Mesenchymal stem cell (in vitro differentiated cells and primary cell): ENCODE measurements around the gene RNASE13.
"Not testable (repeated sequence)": the region's sequence is repeated elsewhere in the genome, so short reads cannot be mapped to it uniquely, and the experiment has no call there.

ENCODE experiments used
- DNase-seq: peaks from one replicate; pipeline ENCODE4 v3.0.0-alpha.2; 2013
- H2AFZ ChIP-seq: one replicate; pipeline ENCODE4 v1.6.1; 2013; ENCODE audit warnings: low read depth, mild to moderate bottlenecking, control low read depth, inconsistent platforms, low read length, moderate library complexity
- H2AK5ac ChIP-seq: 2 replicates; pipeline ENCODE4 v1.6.1; 2013; ENCODE audit warnings: low read length, moderate library complexity, mild to moderate bottlenecking, inconsistent platforms; ENCODE audit not compliant: severe bottlenecking
- H2BK120ac ChIP-seq: one replicate; pipeline ENCODE4 v1.6.1; 2013; ENCODE audit warnings: low read depth, mild to moderate bottlenecking, inconsistent platforms, low read length, moderate library complexity
- H2BK12ac ChIP-seq, 2 experiments: one replicate each; pipeline ENCODE4 v1.6.1; 2013; ENCODE audit warnings: inconsistent platforms in 2 of 2, low read length in 2 of 2, mild to moderate bottlenecking in 2 of 2, moderate library complexity in 2 of 2, control low read depth in 1 of 2
- H2BK15ac ChIP-seq: one replicate; pipeline ENCODE4 v1.6.1; 2013; ENCODE audit warnings: mild to moderate bottlenecking, low read depth, inconsistent platforms; ENCODE audit not compliant: poor library complexity, severe bottlenecking
- H2BK5ac ChIP-seq: 2 replicates; pipeline ENCODE4 v1.6.1; 2013; ENCODE audit warnings: low read depth, mild to moderate bottlenecking, low read length, control low read depth, inconsistent platforms; ENCODE audit not compliant: poor library complexity, severe bottlenecking
- H3K14ac ChIP-seq, 2 experiments: one replicate each; pipeline ENCODE4 v1.6.1; 2013; ENCODE audit warnings: inconsistent platforms in 2 of 2, low read length in 2 of 2, control low read depth in 1 of 2, mild to moderate bottlenecking in 1 of 2, moderate library complexity in 1 of 2
- H3K18ac ChIP-seq, 2 experiments: one replicate each; pipeline ENCODE4 v1.6.1; 2013; ENCODE audit warnings: inconsistent platforms in 2 of 2, low read length in 2 of 2, control low read depth in 1 of 2, low read depth in 1 of 2, mild to moderate bottlenecking in 1 of 2
- H3K23ac ChIP-seq, 2 experiments: one replicate each; pipeline ENCODE4 v1.6.1; 2013; ENCODE audit warnings: inconsistent platforms in 2 of 2, low read length in 2 of 2, mild to moderate bottlenecking in 2 of 2, moderate library complexity in 2 of 2, control low read depth in 1 of 2
- H3K27ac ChIP-seq: 2 replicates; pipeline ENCODE4 v1.5.1; 2013; ENCODE audit warnings: mild to moderate bottlenecking, moderate library complexity, low read length, control low read depth, inconsistent platforms; ENCODE audit not compliant: poor library complexity, severe bottlenecking
- H3K27me3 ChIP-seq, 2 experiments: 2 replicates each; pipeline versions ENCODE4 v1.6.1 to v1.7.0; 2013; ENCODE audit warnings: low read length in 2 of 2, mild to moderate bottlenecking in 2 of 2, moderate library complexity in 2 of 2, control low read depth in 1 of 2, inconsistent platforms in 1 of 2; ENCODE audit not compliant: control insufficient read depth in 1 of 2, insufficient read depth in 1 of 2
- H3K36me3 ChIP-seq, 2 experiments: 2 replicates each; pipeline versions ENCODE4 v1.6.1 to v1.7.0; 2013; ENCODE audit warnings: low read length in 2 of 2, control low read depth in 1 of 2, inconsistent platforms in 1 of 2, low read depth in 1 of 2, mild to moderate bottlenecking in 1 of 2; ENCODE audit not compliant: insufficient read depth in 2 of 2, control insufficient read depth in 1 of 2
- H3K4ac ChIP-seq, 2 experiments: one replicate each; pipeline ENCODE4 v1.6.1; 2013; ENCODE audit warnings: inconsistent platforms in 2 of 2, low read length in 2 of 2, mild to moderate bottlenecking in 2 of 2, moderate library complexity in 2 of 2, control low read depth in 1 of 2, low read depth in 1 of 2
- H3K4me1 ChIP-seq: 2 replicates; pipeline ENCODE4 v1.6.1; 2013; ENCODE audit warnings: low read depth, low read length, control low read depth; ENCODE audit not compliant: control insufficient read depth, insufficient read depth
- H3K4me2 ChIP-seq: 2 replicates; pipeline ENCODE4 v1.6.1; 2013; ENCODE audit warnings: low read length, mild to moderate bottlenecking, inconsistent platforms; ENCODE audit not compliant: poor library complexity, severe bottlenecking
- H3K4me3 ChIP-seq, 2 experiments: 2 replicates each; pipeline versions ENCODE4 v1.5.1 to v1.7.0; 2013; ENCODE audit warnings: low read length in 2 of 2, mild to moderate bottlenecking in 2 of 2, control low read depth in 1 of 2, low read depth in 1 of 2; ENCODE audit not compliant: insufficient read depth in 1 of 2
- H3K79me1 ChIP-seq: replicated peaks from 2 replicates; pipeline ENCODE4 v1.6.1; 2013; ENCODE audit warnings: mild to moderate bottlenecking, control low read depth, low read length, inconsistent platforms; ENCODE audit not compliant: poor library complexity, severe bottlenecking
- H3K9ac ChIP-seq: 2 replicates; pipeline ENCODE4 v1.7.0; 2013; ENCODE audit warnings: mild to moderate bottlenecking, low read length, moderate library complexity
- H3K9me3 ChIP-seq: 2 replicates; pipeline ENCODE4 v1.7.0; 2013; ENCODE audit warnings: mild to moderate bottlenecking, low read length; ENCODE audit not compliant: control insufficient read depth
- H4K8ac ChIP-seq: one replicate; pipeline ENCODE4 v1.6.1; 2013; ENCODE audit warnings: inconsistent platforms, mild to moderate bottlenecking, low read length, moderate library complexity
- H4K91ac ChIP-seq: one replicate; pipeline ENCODE4 v1.6.1; 2013; ENCODE audit warnings: mild to moderate bottlenecking, low read length, inconsistent platforms
- whole genome bisulfite sequencing: methylation state at CpG from one replicate; pipeline ENCODE4 v1.1.7; 2013; ENCODE audit warnings: mixed read lengths; 5-methylcytosine and 5-hydroxymethylcytosine counted together

The RNASE13 gene

DNA sequence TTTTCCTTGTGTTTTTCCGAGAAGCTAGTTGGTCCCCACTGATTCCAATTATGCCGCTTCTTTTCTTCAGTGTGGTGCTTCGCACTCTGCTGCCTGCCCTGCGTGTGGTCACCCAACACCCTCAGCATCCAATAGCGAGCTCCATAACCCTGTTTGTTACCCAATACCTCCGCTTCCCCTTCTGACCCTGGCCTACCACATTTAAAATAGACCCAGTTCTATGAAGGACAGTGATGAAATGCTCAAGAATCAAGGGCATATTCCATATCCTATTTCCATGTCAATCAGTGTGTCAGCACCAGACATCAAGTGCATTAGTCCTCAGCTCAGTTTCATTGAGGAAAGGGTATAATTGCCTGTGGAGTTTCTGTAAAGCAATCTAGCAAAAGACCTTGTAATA is 19.3 kb downstream of the RNASE13 start:
- Histone ChIP-seq H2AK5ac (no peak overlapping the region), H3K18ac (no peak overlapping the region), H4K8ac (no peak overlapping the region), H2BK120ac (no peak overlapping the region), H2AFZ (no peak overlapping the region), H3K14ac (no peak overlapping the region), H2BK12ac (no peak overlapping the region), H3K4ac (no peak overlapping the region), H3K9ac (no peak overlapping the region), H3K36me3 (no peaks in the 10 kb centered on the region), H3K4me1 (peaks cover 3% of the 10 kb centered on the region), H4K91ac (no peak overlapping the region), H3K9me3 (no peaks in the 10 kb centered on the region), H3K27ac (no peak overlapping the region), H3K4me3 (no peak overlapping the region), H3K23ac (no peak overlapping the region), H3K4me2 (no peak overlapping the region), H3K79me1 (no peaks in the 10 kb centered on the region), H3K27me3 (peaks cover 25 to 52% of the 10 kb centered on the region in 2 experiments), H2BK5ac (no peak overlapping the region), H2BK15ac (no peak overlapping the region)
- DNase-seq = no peak
- 86% methylated on average over 6 of the region's 6 CpGs for WGBS

DNA sequence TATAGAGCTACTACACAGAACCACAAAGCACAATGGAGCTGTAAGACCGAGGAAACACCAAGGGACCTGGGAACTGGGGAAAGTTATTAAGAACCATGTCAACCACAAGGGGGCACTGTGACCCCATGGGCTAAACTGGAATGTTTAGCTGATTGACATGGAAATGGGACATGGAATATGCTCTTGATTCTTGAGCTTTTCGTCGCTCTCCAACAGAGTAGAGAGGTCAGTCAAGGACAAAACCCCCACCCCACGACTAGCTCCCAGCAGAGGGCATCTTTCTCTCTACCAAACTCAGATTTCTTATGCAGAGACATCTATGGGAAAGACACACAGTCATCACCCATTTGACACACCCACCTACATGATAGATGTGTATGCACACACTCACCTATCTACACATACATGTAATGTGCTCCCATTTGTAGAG is 19.8 kb downstream of the RNASE13 start:
- 5% methylated on average over 4 of the region's 4 CpGs for WGBS
- Histone ChIP-seq H4K8ac (no peak overlapping the region), H4K91ac (no peak overlapping the region), H2BK5ac (no peak overlapping the region), H3K18ac (no peak overlapping the region), H2BK12ac (no peak overlapping the region), H2BK120ac (no peak overlapping the region), H3K36me3 (no peaks in the 10 kb centered on the region), H3K9me3 (no peaks in the 10 kb centered on the region), H3K14ac (no peak overlapping the region), H3K4me1 (peaks cover 3% of the 10 kb centered on the region), H3K9ac (no peak overlapping the region), H2BK15ac (no peak overlapping the region), H3K4me2 (no peak overlapping the region), H3K27ac (no peak overlapping the region), H3K4me3 (no peak overlapping the region), H3K23ac (no peak overlapping the region), H3K4ac (no peak overlapping the region), H2AFZ (no peak overlapping the region), H3K27me3 (peaks cover 24 to 51% of the 10 kb centered on the region in 2 experiments), H2AK5ac (no peak overlapping the region), H3K79me1 (no peaks in the 10 kb centered on the region)
- DNase-seq = peak; percentile 85

DNA sequence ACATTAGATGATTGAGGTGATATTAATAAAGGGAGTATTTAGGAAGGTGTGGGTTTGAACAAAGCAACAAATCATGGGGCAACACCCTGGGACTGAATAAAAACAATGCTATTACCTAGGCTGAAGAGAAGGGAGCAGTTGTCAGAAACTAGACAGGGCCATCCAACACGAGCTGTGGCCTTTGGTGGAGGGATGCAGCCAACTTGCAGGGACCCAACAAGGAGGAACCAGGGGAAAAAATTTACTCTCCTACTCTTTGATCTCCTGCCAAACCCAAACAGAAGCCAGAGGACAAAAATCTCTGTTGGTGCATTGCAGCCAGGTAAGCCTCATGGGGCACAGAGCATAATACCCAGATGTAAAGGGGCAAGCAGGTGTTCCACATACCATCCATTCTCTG is 23.5 kb downstream of the RNASE13 start:
- H3K4me2 ChIP-seq = no peak overlapping the region
- H3K23ac ChIP-seq = no peak overlapping the region
- no peak overlapping the region for H2AFZ ChIP-seq
- 48% methylated on average over 1 of the region's 1 CpG for WGBS
- no peak overlapping the region for H4K8ac ChIP-seq
- H3K14ac ChIP-seq = no peak overlapping the region
- H3K4me1 ChIP-seq = peaks cover 2% of the 10 kb centered on the region
- no peak overlapping the region for H3K4me3 ChIP-seq
- no peak for DNase-seq
- no peak overlapping the region for H2BK15ac ChIP-seq
- H3K9me3 ChIP-seq = no peaks in the 10 kb centered on the region
- no peaks in the 10 kb centered on the region for H3K79me1 ChIP-seq
- H3K18ac ChIP-seq = no peak overlapping the region
- no peak overlapping the region for H2BK120ac ChIP-seq
- no peak overlapping the region for H2AK5ac ChIP-seq
- no peak overlapping the region for H2BK5ac ChIP-seq
- H2BK12ac ChIP-seq = no peak overlapping the region
- H3K9ac ChIP-seq = no peak overlapping the region
- peaks cover 20 to 35% of the 10 kb centered on the region in 2 experiments for H3K27me3 ChIP-seq
- H3K4ac ChIP-seq = no peak overlapping the region
- no peak overlapping the region for H4K91ac ChIP-seq
- no peak overlapping the region for H3K27ac ChIP-seq
- no peaks in the 10 kb centered on the region for H3K36me3 ChIP-seq

DNA sequence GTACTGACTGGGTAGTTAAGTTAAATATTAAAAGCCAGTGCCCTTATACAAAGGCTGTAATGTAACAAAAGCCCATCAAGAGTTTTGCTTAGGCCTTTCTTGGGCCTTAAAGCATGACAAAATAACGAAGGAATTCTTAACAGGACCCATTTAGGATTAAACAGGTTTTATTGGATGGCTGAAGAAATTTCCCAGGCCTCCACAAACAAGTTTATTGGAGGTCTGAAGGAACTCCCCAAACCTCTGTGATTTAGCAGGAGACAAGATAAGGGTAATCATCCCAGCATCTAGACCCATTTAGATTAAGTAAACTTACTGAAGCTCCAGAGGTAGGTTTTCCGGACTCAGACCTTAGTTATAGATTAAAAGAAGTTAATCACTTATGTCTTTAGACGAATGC is 24.9 kb downstream of the RNASE13 start:
- not testable (repeated sequence) for H4K8ac ChIP-seq, H2AFZ ChIP-seq, H3K9me3 ChIP-seq, DNase-seq, H2BK5ac ChIP-seq, H3K18ac ChIP-seq, H3K4ac ChIP-seq, H4K91ac ChIP-seq, H3K79me1 ChIP-seq, H3K23ac ChIP-seq, H3K4me3 ChIP-seq, H3K36me3 ChIP-seq, H2BK120ac ChIP-seq, H3K9ac ChIP-seq, H2BK15ac ChIP-seq, H2BK12ac ChIP-seq, H3K14ac ChIP-seq, H3K4me2 ChIP-seq, H3K4me1 ChIP-seq, H2AK5ac ChIP-seq, H3K27ac ChIP-seq
- peaks cover 20 to 35% of the 10 kb centered on the region in 2 experiments for H3K27me3 ChIP-seq
- WGBS = 50% methylated on average over 1 of the region's 3 CpGs
